Erythroblast (primary cell): Measurements from ENCODE around the gene CPAMD8.

Source experiments
- GATA1 ChIP-seq: IDR thresholded peaks from 2 replicates; pipeline ENCODE4 v1.6.1; 2011; ENCODE audit warnings: low read depth, mild to moderate bottlenecking, control low read depth, low read length, moderate library complexity
- POLR2A ChIP-seq: IDR thresholded peaks from 2 replicates; pipeline ENCODE4 v1.6.1; 2011; ENCODE audit warnings: mild to moderate bottlenecking, low read length

GRCh38 chr19:17035842-17036424, 9.3 kb upstream of the CPAMD8 start:
- TF ChIP-seq POLR2A (no peak), GATA1 (no peak)
